Endothelial cell of umbilical vein (primary cell): Measurements from ENCODE around the gene C22orf39. TPM values are rescaled to one million over a fixed set of nuclear protein-coding genes. Genes with fewer than 3 reads are reported as not detected.

ENCODE experiments used
- BruUV-seq: library from RNA; stranded (reverse); fragments of 400-500 nt; replicated peaks from 2 replicates; lab custom pipeline; 2021; lab: Mats Ljungman, UMichigan
- CTCF ChIA-PET: fragments of 300-600, 350-600 bp; sonication (Branson Sonifier 250); formaldehyde crosslinking; loops from one replicate; lab custom pipeline; 2021; ENCODE audit warnings: antibody characterized with exemption, inconsistent platforms; lab: Charles Lee
- POLR2A ChIA-PET: fragments of 300-600, 350-600 bp; sonication (Branson Sonifier 250); formaldehyde crosslinking; loops from one replicate; lab custom pipeline; 2021; ENCODE audit warnings: antibody characterized with exemption, inconsistent platforms; lab: Charles Lee
- DNase-seq: peaks from one replicate; pipeline ENCODE4 v3.0.0-alpha.2; 2011; ENCODE audit warnings: low read depth, low spot score
- FAIRE-seq: peaks from 2 replicates; lab custom pipeline; 2011; peaks lifted over from hg19 to GRCh38; lab: Jason Lieb, UNC
- H2AFZ ChIP-seq: 2 replicates; pipeline ENCODE4 v1.6.0; 2012; ENCODE audit warnings: low read depth, low read length, control low read depth, inconsistent platforms
- H3K27ac ChIP-seq: 2 replicates; pipeline ENCODE4 v1.5.1; 2011; ENCODE audit warnings: low read depth, mild to moderate bottlenecking, control low read depth, low read length, moderate library complexity; ENCODE audit not compliant: insufficient read depth
- H3K27me3 ChIP-seq, 2 experiments: 2 replicates each; pipeline versions ENCODE4 v1.6.0 to v1.6.1; 2011; ENCODE audit warnings: low read length in 2 of 2, mixed read lengths in 1 of 2; ENCODE audit not compliant: control insufficient read depth in 2 of 2, insufficient read depth in 2 of 2
- H3K36me3 ChIP-seq, 2 experiments: 2 replicates in 1 of 2; 3 replicates in 1 of 2; pipeline ENCODE4 v1.5.1; 2011; ENCODE audit warnings: low read length in 2 of 2, mild to moderate bottlenecking in 1 of 2, moderate library complexity in 1 of 2; ENCODE audit not compliant: control insufficient read depth in 2 of 2, insufficient read depth in 2 of 2; ENCODE audit errors: extremely low read depth in 1 of 2
- H3K4me1 ChIP-seq: 3 replicates; pipeline ENCODE4 v1.5.1; 2011; ENCODE audit warnings: mild to moderate bottlenecking, low read length; ENCODE audit not compliant: control insufficient read depth, insufficient read depth; ENCODE audit errors: extremely low read depth
- H3K4me2 ChIP-seq: 2 replicates; pipeline ENCODE4 v1.6.1; 2011; ENCODE audit warnings: low read length, control low read depth, mixed read lengths; ENCODE audit not compliant: insufficient read depth
- H3K4me3 ChIP-seq, 3 experiments: fragments of 200-600 bp in 1 of 3; sonication (generic), shearing (Covaris generic) in 1 of 3; replicated peaks in 1 of 3; 2 replicates each; pipeline ENCODE4 v1.5.1; 2011 to 2016; ENCODE audit warnings: control low read depth in 3 of 3, low read length in 3 of 3, mild to moderate bottlenecking in 2 of 3, inconsistent platforms in 1 of 3, low read depth in 1 of 3, moderate library complexity in 1 of 3; ENCODE audit not compliant: insufficient read depth in 1 of 3
- H3K79me2 ChIP-seq: 2 replicates; pipeline ENCODE4 v1.6.0; 2012; ENCODE audit warnings: low read length, inconsistent platforms; ENCODE audit not compliant: control insufficient read depth, insufficient read depth
- H3K9ac ChIP-seq: replicated peaks from 2 replicates; pipeline ENCODE3; 2011; ENCODE audit warnings: low read length, control low read depth; ENCODE audit not compliant: insufficient read depth; ENCODE audit errors: extremely low read depth
- H3K9me1 ChIP-seq: replicated peaks from 3 replicates; pipeline ENCODE4 v1.6.0; 2011; ENCODE audit warnings: mild to moderate bottlenecking, low read length; ENCODE audit not compliant: control insufficient read depth, insufficient read depth; ENCODE audit errors: extremely low read depth
- H3K9me3 ChIP-seq: replicated peaks from 2 replicates; pipeline ENCODE4 v1.5.1; 2012; ENCODE audit warnings: low read length, inconsistent platforms; ENCODE audit not compliant: control insufficient read depth, insufficient read depth
- H4K20me1 ChIP-seq: replicated peaks from 2 replicates; pipeline ENCODE3; 2011; ENCODE audit warnings: mild to moderate bottlenecking, low read length; ENCODE audit not compliant: control insufficient read depth, insufficient read depth; ENCODE audit errors: extremely low read depth
- EZH2 ChIP-seq: IDR thresholded peaks from 2 replicates; pipeline ENCODE4 v1.6.1; 2012; ENCODE audit warnings: borderline replicate concordance, low read depth, mild to moderate bottlenecking, moderate library complexity, low read length, inconsistent platforms; ENCODE audit not compliant: severe bottlenecking
- FOS ChIP-seq: IDR thresholded peaks from 2 replicates; pipeline ENCODE4 v1.6.1; 2011; ENCODE audit warnings: mild to moderate bottlenecking, low read length, moderate library complexity, borderline replicate concordance; ENCODE audit not compliant: insufficient read depth
- GATA2 ChIP-seq: IDR thresholded peaks from 2 replicates; pipeline ENCODE4 v1.7.0; 2011; ENCODE audit warnings: low read depth, mild to moderate bottlenecking, moderate library complexity, mixed read lengths, low read length; ENCODE audit not compliant: insufficient read length, insufficient read depth
- JUN ChIP-seq: IDR thresholded peaks from 2 replicates; pipeline ENCODE4 v1.6.1; 2011; ENCODE audit warnings: borderline replicate concordance, low read depth; ENCODE audit not compliant: insufficient read length, insufficient read depth
- MYC ChIP-seq: IDR thresholded peaks from one replicate; pipeline ENCODE4 v1.6.1; 2011; ENCODE audit warnings: mild to moderate bottlenecking, low read depth, low read length
- POLR2A ChIP-seq: IDR thresholded peaks from 2 replicates; pipeline ENCODE4 v1.6.1; 2012; ENCODE audit warnings: low read depth, mild to moderate bottlenecking, control low read depth, low read length
- POLR2AphosphoS5 ChIP-seq: IDR thresholded peaks from 2 replicates; pipeline ENCODE4 v1.6.1; 2012; ENCODE audit warnings: low read depth, mild to moderate bottlenecking, control low read depth, low read length, moderate library complexity; ENCODE audit not compliant: insufficient read depth
- dilution Hi-C: fragments of 300-500 bp; cut with MboI; formaldehyde crosslinking; loops from one replicate; pipeline ENCODE4 v1.15.0; 2019; ENCODE audit warnings: low sequenced_read_pairs; ENCODE audit not compliant: extremely low pct_ligation_motif_present
- intact Hi-C: fragments of 100-400 bp; cut with micrococcal nuclease; formaldehyde crosslinking; loops from one replicate; pipeline ENCODE4 v1.10.0; 2022
- polyA plus RNA-seq, 4 experiments: library from polyadenylated mRNA; depleted of rRNA in 3 of 4; stranded (reverse) in 3 of 4; unstranded in 1 of 4; fragments of >200 nt; gene quantifications; 2 replicates each; pipeline versions ENCODE4 v1.2.1 to v1.2.3, GENCODE V29; 2011 to 2012; ENCODE audit warnings: missing spikeins in 1 of 4
- total RNA-seq: library from RNA; stranded (reverse); gene quantifications from 2 replicates; pipeline ENCODE4 v1.2.3, GENCODE V29; 2021
- TF ChIP-seq, protein P1 (sequence below), 2 donors: IDR thresholded peaks; 1 replicate in 1 of 2; 2 replicates in 1 of 2; pipeline ENCODE4 v1.5.1; 2011; ENCODE audit warnings: low read length in 2 of 2, mild to moderate bottlenecking in 2 of 2, moderate library complexity in 2 of 2, control low read depth in 1 of 2, inconsistent platforms in 1 of 2, low read depth in 1 of 2; ENCODE audit not compliant: insufficient read depth in 1 of 2; ENCODE audit errors: extremely low read depth in 1 of 2
- TF ChIP-seq, protein P2 (sequence below): IDR thresholded peaks from 2 replicates; pipeline ENCODE4 v1.6.1; 2011; ENCODE audit not compliant: insufficient read depth, insufficient read length

The C22orf39 gene
- total and polyA plus RNA-seq, 2 donors (not counting 3 experiments of a cell fraction or from before 2014, with no cell fraction given), result 26.1 to 28.0 TPM

DNA sequence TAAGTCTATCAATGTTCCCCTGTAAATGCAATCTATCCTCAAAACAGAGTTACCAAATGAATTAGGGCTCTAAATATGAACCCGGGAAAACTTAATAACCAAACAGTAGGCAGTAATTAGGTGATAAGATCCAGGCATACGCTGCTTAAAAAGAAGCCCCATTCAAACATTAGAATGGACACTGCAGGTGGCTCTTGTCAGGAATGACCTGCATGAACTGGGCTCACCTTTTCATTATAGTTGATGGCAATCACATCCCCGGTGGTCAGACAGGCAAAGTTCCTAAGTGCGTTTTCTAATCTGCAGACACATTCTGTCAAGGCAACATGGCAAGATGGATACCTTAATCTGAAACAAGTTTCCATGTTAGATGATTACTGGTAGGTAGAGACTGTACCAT lies 17.5 kb upstream of the C22orf39 start:
- TF ChIP-seq, protein P1, sequence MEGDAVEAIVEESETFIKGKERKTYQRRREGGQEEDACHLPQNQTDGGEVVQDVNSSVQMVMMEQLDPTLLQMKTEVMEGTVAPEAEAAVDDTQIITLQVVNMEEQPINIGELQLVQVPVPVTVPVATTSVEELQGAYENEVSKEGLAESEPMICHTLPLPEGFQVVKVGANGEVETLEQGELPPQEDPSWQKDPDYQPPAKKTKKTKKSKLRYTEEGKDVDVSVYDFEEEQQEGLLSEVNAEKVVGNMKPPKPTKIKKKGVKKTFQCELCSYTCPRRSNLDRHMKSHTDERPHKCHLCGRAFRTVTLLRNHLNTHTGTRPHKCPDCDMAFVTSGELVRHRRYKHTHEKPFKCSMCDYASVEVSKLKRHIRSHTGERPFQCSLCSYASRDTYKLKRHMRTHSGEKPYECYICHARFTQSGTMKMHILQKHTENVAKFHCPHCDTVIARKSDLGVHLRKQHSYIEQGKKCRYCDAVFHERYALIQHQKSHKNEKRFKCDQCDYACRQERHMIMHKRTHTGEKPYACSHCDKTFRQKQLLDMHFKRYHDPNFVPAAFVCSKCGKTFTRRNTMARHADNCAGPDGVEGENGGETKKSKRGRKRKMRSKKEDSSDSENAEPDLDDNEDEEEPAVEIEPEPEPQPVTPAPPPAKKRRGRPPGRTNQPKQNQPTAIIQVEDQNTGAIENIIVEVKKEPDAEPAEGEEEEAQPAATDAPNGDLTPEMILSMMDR (IDR thresholded peaks at IDR 0.05; ENCODE audit: extremely low read depth in 1 of 2, insufficient read depth in 1 of 2, low read depth in 1 of 2, low read length in 2 of 2), result no peak
- TF ChIP-seq POLR2A, result no peak
- TF ChIP-seq MYC, result no peak
- TF ChIP-seq GATA2, result no peak
- no peak for TF ChIP-seq EZH2
- TF ChIP-seq POLR2AphosphoS5, result no peak
- TF ChIP-seq JUN, result no peak
- TF ChIP-seq FOS, result no peak
- TF ChIP-seq, protein P2, sequence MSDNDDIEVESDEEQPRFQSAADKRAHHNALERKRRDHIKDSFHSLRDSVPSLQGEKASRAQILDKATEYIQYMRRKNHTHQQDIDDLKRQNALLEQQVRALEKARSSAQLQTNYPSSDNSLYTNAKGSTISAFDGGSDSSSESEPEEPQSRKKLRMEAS, result no peak
- H3K27ac ChIP-seq, result no peak overlapping the region
- peaks cover 42 to 57% of the 10 kb centered on the region in 2 experiments for H3K36me3 ChIP-seq
- H2AFZ ChIP-seq, result no peak overlapping the region
- no peak for FAIRE-seq
- ChIA-PET POLR2A (no interaction called here), CTCF (interaction anchor here (0.5 kb wide), 1 partner anchor 1786 kb away, joined by 3 read pairs; no protein-coding TSS in a partner anchor)
- no peaks in the 10 kb centered on the region for H3K4me1 ChIP-seq
- H3K9me3 ChIP-seq, result no peaks in the 10 kb centered on the region
- H3K79me2 ChIP-seq, result peaks cover 6% of the 10 kb centered on the region
- intact Hi-C loops (no loop called here), dilution Hi-C loops (no loop called here)
- peaks cover 2% of the 10 kb centered on the region for H4K20me1 ChIP-seq
- H3K27me3 ChIP-seq, result no peaks in the 10 kb centered on the region
- H3K4me2 ChIP-seq, result no peak overlapping the region
- BruUV-seq, result no TSS peak
- H3K4me3 ChIP-seq, result no peak overlapping the region
- no peak overlapping the region for H3K9ac ChIP-seq
- H3K9me1 ChIP-seq, result no peaks in the 10 kb centered on the region
- no peak for DNase-seq
